GM23248 (cell line): ENCODE data around the gene CDS2. TPM values are rescaled to one million over a fixed set of nuclear protein-coding genes. Genes with fewer than 3 reads are reported as not detected.

Experiments used
- DNase-seq: peaks from one replicate; pipeline ENCODE4 v3.0.0-alpha.2; 2015
- H2AFZ ChIP-seq: fragments of 200-600 bp; sonication (generic); 2 replicates; pipeline ENCODE4 v1.6.1; 2016; ENCODE audit warnings: antibody characterized with exemption
- H3F3A ChIP-seq: fragments of 200-600 bp; sonication (generic); 2 replicates; pipeline ENCODE4 v1.6.1; 2016; ENCODE audit warnings: mild to moderate bottlenecking, antibody characterized with exemption, mixed run types; ENCODE audit not compliant: insufficient read depth
- H3K27ac ChIP-seq: fragments of 200-600 bp; sonication (generic); 2 replicates; pipeline ENCODE4 v1.5.1; 2016; ENCODE audit warnings: mild to moderate bottlenecking
- H3K27me3 ChIP-seq: fragments of 200-600 bp; sonication (generic); replicated peaks from 2 replicates; pipeline ENCODE4 v1.6.1; 2016; ENCODE audit warnings: mild to moderate bottlenecking; ENCODE audit not compliant: insufficient read depth
- H3K36me3 ChIP-seq: fragments of 200-600 bp; sonication (generic); 2 replicates; pipeline ENCODE4 v1.6.1; 2016; ENCODE audit warnings: low read depth, mild to moderate bottlenecking
- H3K4me1 ChIP-seq: fragments of 200-600 bp; sonication (generic); 2 replicates; pipeline ENCODE4 v1.6.1; 2016; ENCODE audit warnings: mild to moderate bottlenecking; ENCODE audit not compliant: insufficient read depth
- H3K4me2 ChIP-seq: fragments of 200-600 bp; sonication (generic); one replicate; pipeline ENCODE4 v1.6.1; 2016; ENCODE audit warnings: mild to moderate bottlenecking; ENCODE audit not compliant: unreplicated experiment
- H3K4me3 ChIP-seq: fragments of 200-600 bp; sonication (generic); 2 replicates; pipeline ENCODE4 v1.5.1; 2016; ENCODE audit warnings: mild to moderate bottlenecking
- H3K79me2 ChIP-seq: fragments of 200-600 bp; sonication (generic); 2 replicates; pipeline ENCODE4 v1.6.1; 2016; ENCODE audit warnings: mild to moderate bottlenecking; ENCODE audit not compliant: insufficient read depth
- H3K9ac ChIP-seq: fragments of 200-600 bp; sonication (generic); 2 replicates; pipeline ENCODE4 v1.6.1; 2016; ENCODE audit warnings: mild to moderate bottlenecking
- H3K9me2 ChIP-seq: fragments of 200-600 bp; sonication (generic); 2 replicates; pipeline ENCODE4 v1.6.1; 2016; ENCODE audit warnings: mixed run types, mild to moderate bottlenecking, moderate library complexity; ENCODE audit not compliant: insufficient read depth
- H3K9me3 ChIP-seq: fragments of 200-600 bp; sonication (generic); one replicate; pipeline ENCODE4 v1.6.1; 2017; ENCODE audit warnings: low read depth
- H4K20me1 ChIP-seq: fragments of 200-600 bp; sonication (generic); 2 replicates; pipeline ENCODE4 v1.6.0; 2016; ENCODE audit not compliant: insufficient read depth
- EZH2 ChIP-seq: fragments of 200-600 bp; sonication (generic); IDR thresholded peaks from 2 replicates; pipeline ENCODE4 v1.6.1; 2018; ENCODE audit warnings: antibody characterized with exemption, mild to moderate bottlenecking; ENCODE audit not compliant: insufficient read depth, poor library complexity, severe bottlenecking
- EZH2phosphoT487 ChIP-seq: fragments of 200-600 bp; sonication (generic); IDR thresholded peaks from 2 replicates; pipeline ENCODE4 v1.6.1; 2018; ENCODE audit warnings: antibody characterized with exemption, moderate library complexity, mild to moderate bottlenecking, low read depth; ENCODE audit not compliant: insufficient read depth
- WGBS, 2 experiments: methylation state at CpG; one replicate each; pipeline ENCODE4 v1.1.6; 2015 to 2017; ENCODE audit warnings: low lambda C conversion rate in 2 of 2, low coverage in 1 of 2; ENCODE audit errors: missing lambda C conversion rate in 2 of 2; 5-methylcytosine and 5-hydroxymethylcytosine counted together
- in situ Hi-C: fragments of 300-500 bp; cut with MboI; formaldehyde crosslinking; loops from 2 replicates; pipeline ENCODE4 v1.15.0; 2020
- polyA plus RNA-seq: library from polyadenylated mRNA; unstranded; fragments of >200 nt; fragmentation: Nextera tagmentation; extraction: Ambion mirVana; gene quantifications from 2 replicates; pipeline ENCODE4 v1.2.1, GENCODE V29; 2016
- total RNA-seq: library from RNA; depleted of rRNA; stranded (reverse); fragments of >200 nt; shearing (Covaris generic); gene quantifications from 2 replicates; pipeline ENCODE4 v1.2.3, GENCODE V29; 2014

CDS2 gene
- total and polyA plus RNA-seq, 2 experiments from 2014 or later: 29.4 to 31.6 TPM

DNA sequence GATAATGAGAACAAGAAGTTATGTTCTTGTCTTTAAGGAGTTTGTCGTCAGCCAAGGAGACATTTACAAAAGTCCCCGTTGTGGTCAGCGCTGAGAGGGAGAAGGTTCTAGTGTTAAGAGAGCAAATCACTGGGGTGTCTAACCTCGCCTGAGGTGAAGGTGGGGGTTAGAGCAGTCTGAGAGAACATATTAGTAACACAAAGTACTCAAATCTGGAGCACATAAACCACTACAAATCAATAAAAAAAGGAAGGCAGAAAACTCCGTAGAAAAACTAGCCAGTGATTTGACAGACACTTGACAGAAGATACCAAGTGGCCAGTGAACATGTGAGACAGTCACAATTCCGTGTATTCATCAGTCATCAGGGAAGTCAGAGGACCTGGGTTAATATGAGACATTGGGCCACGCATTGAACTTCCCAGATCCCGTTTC is 45.4 kb downstream of the CDS2 start:
- H3F3A ChIP-seq: no peaks in the 10 kb centered on the region
- no peak overlapping the region for H3K4me2 ChIP-seq
- in situ Hi-C loops: no loop called here
- no peak for TF ChIP-seq EZH2
- no peak for TF ChIP-seq EZH2phosphoT487
- DNase-seq: no peak
- H4K20me1 ChIP-seq: no peaks in the 10 kb centered on the region
- H3K36me3 ChIP-seq: no peaks in the 10 kb centered on the region
- H3K4me3 ChIP-seq: no peak overlapping the region
- no peak overlapping the region for H3K9ac ChIP-seq
- H3K9me3 ChIP-seq: no peaks in the 10 kb centered on the region
- H2AFZ ChIP-seq: no peak overlapping the region
- H3K4me1 ChIP-seq: peaks cover 10% of the 10 kb centered on the region; the same call in 1 of the 2 replicates
- no peak overlapping the region for H3K27ac ChIP-seq
- peaks cover 40% of the 10 kb centered on the region for H3K79me2 ChIP-seq
- H3K27me3 ChIP-seq: no peaks in the 10 kb centered on the region
- H3K9me2 ChIP-seq: no peaks in the 10 kb centered on the region
- WGBS, 2 experiments: 87% methylated on average over 8 of the region's 8 CpGs

DNA sequence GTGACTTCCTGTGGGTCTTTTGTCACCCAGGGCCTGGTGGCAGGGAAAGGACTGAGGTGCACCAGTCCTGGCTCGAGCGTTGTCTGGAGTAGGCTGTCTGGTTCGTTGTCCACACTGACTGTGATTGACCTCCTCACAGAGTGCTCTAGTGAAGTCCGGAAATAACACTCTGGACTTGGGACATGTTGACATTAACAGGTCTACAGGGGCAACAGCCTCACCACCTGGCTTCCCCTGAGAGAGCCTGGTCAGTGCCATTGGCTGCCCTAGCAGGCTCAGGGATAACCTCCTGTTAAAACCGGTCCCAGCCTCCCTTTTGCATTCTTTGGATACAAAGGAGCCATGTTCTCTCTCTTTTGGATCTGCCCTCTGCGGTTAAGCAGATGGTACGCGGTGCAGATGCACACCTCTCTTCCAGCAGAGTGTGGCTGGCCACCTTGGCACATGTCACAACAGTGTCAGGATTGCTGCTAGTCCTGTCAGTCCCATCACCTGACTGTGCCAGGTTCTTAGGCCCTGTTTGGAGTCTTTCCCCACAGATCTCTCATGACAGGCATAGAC is 46.2 kb downstream of the CDS2 start:
- H3K27ac ChIP-seq: no peak overlapping the region
- in situ Hi-C loops: no loop called here
- WGBS, 2 experiments: 98 to 99% methylated on average over 8 of the region's 8 CpGs

DNA sequence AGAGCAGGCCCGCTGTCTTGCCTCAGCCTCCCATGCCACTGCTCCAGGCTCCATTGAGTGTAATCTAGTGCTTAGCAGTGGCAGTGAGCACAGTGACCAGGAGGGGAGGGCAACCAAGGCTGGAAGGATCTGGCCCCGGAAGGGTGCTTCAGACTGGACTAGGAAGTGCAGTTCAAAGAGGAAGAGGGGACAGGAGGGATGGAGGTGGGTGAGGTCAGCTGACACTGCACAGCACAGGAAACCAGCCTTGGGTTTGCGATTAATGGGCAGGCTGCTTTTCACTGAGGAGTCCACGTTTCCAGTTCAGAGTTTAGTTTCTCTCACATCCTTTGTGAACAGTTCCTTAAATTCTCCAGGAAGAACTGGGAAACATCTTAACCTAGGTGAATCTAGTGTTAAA is 46.9 kb downstream of the CDS2 start:
- Histone ChIP-seq H4K20me1 (no peaks in the 10 kb centered on the region), H3K27me3 (no peaks in the 10 kb centered on the region), H3K9me3 (no peaks in the 10 kb centered on the region), H3K4me3 (no peak overlapping the region), H3K4me2 (no peak overlapping the region), H2AFZ (no peak overlapping the region), H3K79me2 (peaks cover 34% of the 10 kb centered on the region), H3K4me1 (peaks cover 6% of the 10 kb centered on the region; the same call in 1 of the 2 replicates), H3F3A (no peaks in the 10 kb centered on the region), H3K36me3 (no peaks in the 10 kb centered on the region), H3K27ac (no peak overlapping the region), H3K9me2 (no peaks in the 10 kb centered on the region), H3K9ac (no peak overlapping the region)
- TF ChIP-seq EZH2phosphoT487: no peak
- TF ChIP-seq EZH2: no peak
- WGBS, 2 experiments: 76 to 81% methylated on average over 4 of the region's 4 CpGs
- in situ Hi-C loops: no loop called here
- DNase-seq: no peak

More for the DNA sequence above, 46.2 kb downstream of the CDS2 start:
- Histone ChIP-seq H3K9me2 (no peaks in the 10 kb centered on the region), H3K4me1 (peaks cover 10% of the 10 kb centered on the region; the same call in 1 of the 2 replicates), H2AFZ (no peak overlapping the region), H3K9me3 (no peaks in the 10 kb centered on the region), H3K79me2 (peaks cover 34% of the 10 kb centered on the region), H3K9ac (no peak overlapping the region), H4K20me1 (no peaks in the 10 kb centered on the region), H3K27me3 (no peaks in the 10 kb centered on the region), H3K4me2 (no peak overlapping the region), H3F3A (no peaks in the 10 kb centered on the region), H3K4me3 (no peak overlapping the region), H3K36me3 (no peaks in the 10 kb centered on the region)
- DNase-seq: no peak
- TF ChIP-seq EZH2phosphoT487 (no peak), EZH2 (no peak)

DNA sequence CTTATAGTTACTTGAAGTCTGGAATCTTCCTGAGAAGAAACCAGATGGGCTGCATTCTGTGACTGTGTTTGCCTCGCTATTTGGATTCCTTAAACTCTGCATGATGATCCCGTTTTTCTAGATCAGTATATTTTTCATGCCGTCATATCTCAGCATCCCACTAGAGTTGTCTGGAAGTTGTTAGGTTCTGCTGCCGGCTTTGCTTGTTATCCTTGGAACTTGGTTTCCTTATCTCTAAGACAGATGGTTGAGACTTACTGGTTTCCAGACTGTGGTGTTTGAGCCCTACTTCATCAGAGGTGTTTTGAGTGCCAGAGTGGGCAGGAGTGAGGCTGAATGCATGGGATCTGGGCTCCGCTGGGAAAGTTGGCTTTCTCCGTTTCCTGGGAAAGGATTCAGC is 50.3 kb downstream of the CDS2 start:
- no peak for TF ChIP-seq EZH2phosphoT487
- no peak for TF ChIP-seq EZH2
- Histone ChIP-seq H3K4me2 (no peak overlapping the region), H3K27me3 (no peaks in the 10 kb centered on the region), H3K27ac (no peak overlapping the region), H3K9me3 (no peaks in the 10 kb centered on the region), H3F3A (peaks cover 13% of the 10 kb centered on the region; the same call in 1 of the 2 replicates), H3K79me2 (0 out of 2 replicates have a peak, but pooled peaks cover 7% of the 10 kb centered on the region), H3K36me3 (no peaks in the 10 kb centered on the region), H3K9me2 (no peaks in the 10 kb centered on the region), H3K4me3 (no peak overlapping the region), H2AFZ (no peak overlapping the region), H3K4me1 (0 out of 2 replicates have a peak, but pooled peaks cover under 1% of the 10 kb centered on the region), H4K20me1 (no peaks in the 10 kb centered on the region), H3K9ac (no peak overlapping the region)
- in situ Hi-C loops: no loop called here
- no peak for DNase-seq
- WGBS, 2 experiments: 88 to 90% methylated on average over 6 of the region's 6 CpGs
